Measurements from ENCODE around the gene STAG3. TPM values are rescaled to one million over a fixed set of nuclear protein-coding genes. Genes with fewer than 3 reads are reported as not detected.

Gene STAG3
- polyA plus RNA-seq, 1 donor: 15.6 TPM

DNA sequence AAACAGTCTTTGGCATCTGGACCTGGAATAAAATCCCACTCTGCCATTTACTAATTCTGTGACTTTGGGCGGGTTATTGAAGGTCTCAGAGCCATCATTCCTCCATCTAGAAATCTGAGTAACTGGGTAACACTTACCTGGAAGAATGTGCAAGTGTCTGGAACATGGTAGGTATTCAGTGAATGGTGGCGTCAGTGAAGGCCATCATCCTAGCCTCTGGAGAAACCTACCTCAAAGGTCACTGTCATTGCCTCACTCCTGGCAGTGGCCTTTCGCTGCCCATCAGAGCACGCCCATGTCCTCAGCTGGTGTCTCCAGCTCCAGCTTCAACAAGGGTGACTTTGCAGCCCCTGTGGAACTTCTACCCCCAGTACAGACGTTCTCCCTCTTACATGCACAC, 13.8 kb upstream of the STAG3 start:
- DNase-seq: no peak
- WGBS (ENCODE audit: insufficient coverage, low lambda C conversion rate): no CpG with 5 or more reads among the region's 5 CpGs
- H3K9me3 ChIP-seq (ENCODE audit: control insufficient read depth, low read depth, low read length): no peaks in the 10 kb centered on the region
- H3K36me3 ChIP-seq (ENCODE audit: control insufficient read depth, insufficient read depth, low read length): no peaks in the 10 kb centered on the region
- peaks cover 8% of the 10 kb centered on the region for H3K27me3 ChIP-seq (ENCODE audit: control insufficient read depth, insufficient read depth, low read length)
- no peak overlapping the region for H3K27ac ChIP-seq (ENCODE audit: low read length)
- peaks cover 32% of the 10 kb centered on the region for H3K4me1 ChIP-seq (ENCODE audit: control insufficient read depth, insufficient read depth, low read length)
- no peak overlapping the region for H3K4me3 ChIP-seq (ENCODE audit: low read length)

DNA sequence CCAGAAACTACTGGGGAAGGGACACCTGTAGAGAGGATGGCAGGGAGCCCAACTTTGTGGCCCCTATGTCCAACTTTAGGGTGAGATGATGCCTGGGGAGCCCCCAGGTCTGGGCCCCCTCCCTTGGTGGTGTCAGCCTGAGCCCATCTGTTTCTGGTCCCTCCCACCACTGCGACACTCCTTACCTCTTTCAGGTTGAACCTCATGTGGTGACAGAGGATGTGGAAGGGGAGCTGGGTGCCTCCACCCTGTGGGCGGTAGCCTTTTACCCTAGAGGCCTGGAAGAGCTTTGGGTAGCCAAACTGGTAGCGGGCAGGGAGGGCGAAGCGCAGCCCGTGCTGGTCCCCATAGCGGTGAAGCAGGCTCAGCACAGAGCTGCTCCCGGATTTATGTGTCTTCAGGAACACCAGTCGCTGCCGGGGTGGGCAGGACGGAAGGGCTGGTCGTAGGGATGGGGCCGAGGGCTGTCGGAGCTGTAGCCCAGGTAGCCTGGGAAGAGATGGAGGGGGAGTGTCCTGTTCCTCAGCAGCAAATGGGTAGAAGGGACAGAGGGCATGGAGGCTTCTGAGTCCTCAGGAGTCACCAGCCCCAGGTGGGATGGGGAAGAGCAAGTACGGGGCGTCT, 11.3 kb upstream of the STAG3 start:
- Histone ChIP-seq H3K4me3 (ENCODE audit: low read length) (no peak overlapping the region), H3K27me3 (ENCODE audit: control insufficient read depth, insufficient read depth, low read length) (peaks cover 25% of the 10 kb centered on the region), H3K36me3 (ENCODE audit: control insufficient read depth, insufficient read depth, low read length) (no peaks in the 10 kb centered on the region), H3K4me1 (ENCODE audit: control insufficient read depth, insufficient read depth, low read length) (peaks cover 37% of the 10 kb centered on the region), H3K27ac (ENCODE audit: low read length) (no peak overlapping the region), H3K9me3 (ENCODE audit: control insufficient read depth, low read depth, low read length) (peaks cover 3% of the 10 kb centered on the region)
- no peak for DNase-seq
- WGBS (ENCODE audit: insufficient coverage, low lambda C conversion rate): no CpG with 5 or more reads among the region's 16 CpGs

- peaks cover 41% of the 10 kb centered on the region for H3K4me1 ChIP-seq (ENCODE audit: control insufficient read depth, insufficient read depth, low read length)
- peak in 1 of 2 donors; percentile 30 for DNase-seq
- WGBS (ENCODE audit: insufficient coverage, low lambda C conversion rate): no CpG with 5 or more reads among the region's 14 CpGs
- H3K27me3 ChIP-seq (ENCODE audit: control insufficient read depth, insufficient read depth, low read length): peaks cover 32% of the 10 kb centered on the region
- H3K9me3 ChIP-seq (ENCODE audit: control insufficient read depth, low read depth, low read length): peaks cover 3% of the 10 kb centered on the region
- no peak overlapping the region for H3K27ac ChIP-seq (ENCODE audit: low read length)
- no peak overlapping the region for H3K4me3 ChIP-seq (ENCODE audit: low read length)
- H3K36me3 ChIP-seq (ENCODE audit: control insufficient read depth, insufficient read depth, low read length): no peaks in the 10 kb centered on the region
These were observed 10.5 kb upstream of the STAG3 start for GRCh38 chr7:100166970-100167911.

DNA sequence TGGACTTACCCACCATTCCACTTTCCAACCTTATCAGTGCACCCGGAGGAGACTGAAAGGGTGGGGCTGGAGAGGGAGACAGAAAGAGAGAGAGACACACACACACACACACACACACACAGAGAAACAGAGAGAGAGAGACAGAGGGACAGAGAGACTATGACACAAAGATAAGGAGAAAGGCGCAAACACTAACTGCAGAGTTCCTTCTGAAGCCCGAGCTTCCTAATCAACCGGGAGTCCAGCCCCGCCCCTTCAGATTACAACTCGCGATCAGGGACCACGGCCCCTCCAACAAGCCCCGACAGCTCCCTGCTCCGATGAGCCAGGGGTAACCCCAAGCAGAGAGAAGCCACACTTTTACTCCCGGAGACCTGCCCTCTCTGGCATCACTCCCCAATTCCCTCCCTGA, 9.8 kb upstream of the STAG3 start:
- H3K36me3 ChIP-seq (ENCODE audit: control insufficient read depth, insufficient read depth, low read length): no peaks in the 10 kb centered on the region
- H3K27me3 ChIP-seq (ENCODE audit: control insufficient read depth, insufficient read depth, low read length): peaks cover 33% of the 10 kb centered on the region
- peaks cover 3% of the 10 kb centered on the region for H3K9me3 ChIP-seq (ENCODE audit: control insufficient read depth, low read depth, low read length)
- H3K27ac ChIP-seq (ENCODE audit: low read length): peak overlapping the region; percentile 27
- WGBS (ENCODE audit: insufficient coverage, low lambda C conversion rate): no CpG with 5 or more reads among the region's 11 CpGs
- peaks cover 36% of the 10 kb centered on the region for H3K4me1 ChIP-seq (ENCODE audit: control insufficient read depth, insufficient read depth, low read length)
- peak in 1 of 2 donors; percentile 69 for DNase-seq
- H3K4me3 ChIP-seq (ENCODE audit: low read length): peak overlapping the region; percentile 35

DNA sequence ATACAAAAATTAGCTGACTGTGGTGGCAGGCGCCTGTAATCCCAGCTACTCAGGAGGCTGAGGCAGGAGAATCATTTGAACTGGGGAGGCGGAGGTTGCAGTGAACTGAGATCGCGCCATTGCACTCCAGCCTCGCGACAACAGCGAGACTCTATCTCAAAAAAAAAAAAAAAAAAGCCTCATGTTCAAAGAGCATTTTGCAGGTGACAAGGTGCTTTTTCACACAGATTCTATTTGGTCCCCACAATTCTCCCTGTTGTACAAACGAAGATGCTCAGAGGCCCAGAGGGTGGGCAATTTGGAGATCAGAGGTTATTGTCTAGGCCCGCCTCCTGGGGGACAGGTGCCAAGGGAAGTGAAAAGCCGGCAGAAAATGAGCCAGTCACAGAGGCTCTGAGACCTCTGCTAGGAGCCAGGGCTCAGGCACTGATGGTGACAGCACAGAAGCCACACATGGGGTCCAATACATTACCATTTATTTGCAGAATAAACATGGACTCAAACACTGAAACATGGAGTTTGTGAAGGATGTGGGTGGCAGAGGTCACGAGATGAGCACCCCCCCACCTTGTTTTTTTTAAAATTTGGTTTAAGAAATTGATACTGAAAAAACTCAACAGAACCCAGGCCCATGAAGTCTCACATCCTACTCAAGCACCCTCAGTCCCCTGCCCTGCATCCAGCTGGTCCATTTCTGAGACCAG, 8.4 kb upstream of the STAG3 start:
- peaks cover 33% of the 10 kb centered on the region for H3K27me3 ChIP-seq (ENCODE audit: control insufficient read depth, insufficient read depth, low read length)
- WGBS (ENCODE audit: insufficient coverage, low lambda C conversion rate): 83% methylated on average over 1 of the region's 11 CpGs
- H3K9me3 ChIP-seq (ENCODE audit: control insufficient read depth, low read depth, low read length): peaks cover 3% of the 10 kb centered on the region
- H3K4me1 ChIP-seq (ENCODE audit: control insufficient read depth, insufficient read depth, low read length): peaks cover 32% of the 10 kb centered on the region
- H3K4me3 ChIP-seq (ENCODE audit: low read length): no peak overlapping the region
- H3K27ac ChIP-seq (ENCODE audit: low read length): no peak overlapping the region
- DNase-seq: no peak
- H3K36me3 ChIP-seq (ENCODE audit: control insufficient read depth, insufficient read depth, low read length): no peaks in the 10 kb centered on the region

- Histone ChIP-seq H3K9me3 (ENCODE audit: control insufficient read depth, low read depth, low read length) (peaks cover 3% of the 10 kb centered on the region), H3K27me3 (ENCODE audit: control insufficient read depth, insufficient read depth, low read length) (peaks cover 33% of the 10 kb centered on the region), H3K27ac (ENCODE audit: low read length) (no peak overlapping the region), H3K4me1 (ENCODE audit: control insufficient read depth, insufficient read depth, low read length) (peaks cover 32% of the 10 kb centered on the region), H3K36me3 (ENCODE audit: control insufficient read depth, insufficient read depth, low read length) (no peaks in the 10 kb centered on the region), H3K4me3 (ENCODE audit: low read length) (no peak overlapping the region)
- DNase-seq: no peak
- 89% methylated on average over 3 of the region's 11 CpGs for WGBS (ENCODE audit: insufficient coverage, low lambda C conversion rate)
These were observed 7.4 kb upstream of the STAG3 start for GRCh38 chr7:100170101-100170897.

DNA sequence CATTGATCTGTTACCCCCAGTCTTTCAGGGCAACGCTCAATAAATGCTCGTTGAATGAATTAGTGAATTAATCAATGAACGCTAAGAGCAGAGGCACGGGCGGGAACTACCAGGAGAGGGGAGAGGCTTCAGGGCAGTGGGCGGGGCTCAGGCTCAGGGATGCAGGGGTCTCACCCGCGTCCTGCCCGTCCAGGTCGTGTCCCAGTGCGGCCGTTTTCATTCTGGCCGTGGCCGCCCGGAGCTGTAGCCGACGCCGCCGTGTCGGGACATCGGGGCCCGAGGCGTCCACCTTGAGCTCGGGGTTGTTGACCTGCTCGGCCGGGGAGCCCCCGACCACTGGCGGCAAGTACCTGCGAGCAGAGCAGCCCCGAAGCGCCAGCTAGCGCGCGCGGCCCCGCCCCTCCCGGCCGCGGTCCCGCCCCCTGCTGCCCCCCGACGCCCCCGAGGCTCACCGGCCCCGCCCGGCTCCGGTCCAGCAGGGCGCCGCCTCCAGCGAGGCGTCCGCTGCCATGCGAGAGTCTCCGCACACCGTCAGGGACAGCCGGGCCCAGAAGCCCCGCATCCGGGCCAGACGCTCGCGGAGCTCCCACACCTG, 6.5 kb upstream of the STAG3 start:
- no CpG with 5 or more reads among the region's 61 CpGs for WGBS (ENCODE audit: insufficient coverage, low lambda C conversion rate)
- H3K27me3 ChIP-seq (ENCODE audit: control insufficient read depth, insufficient read depth, low read length): peaks cover 32% of the 10 kb centered on the region
- no peaks in the 10 kb centered on the region for H3K36me3 ChIP-seq (ENCODE audit: control insufficient read depth, insufficient read depth, low read length)
- H3K9me3 ChIP-seq (ENCODE audit: control insufficient read depth, low read depth, low read length): peaks cover 3% of the 10 kb centered on the region
- no peak overlapping the region for H3K27ac ChIP-seq (ENCODE audit: low read length)
- no peak for DNase-seq
- no peak overlapping the region for H3K4me3 ChIP-seq (ENCODE audit: low read length)
- H3K4me1 ChIP-seq (ENCODE audit: control insufficient read depth, insufficient read depth, low read length): peaks cover 32% of the 10 kb centered on the region

DNA sequence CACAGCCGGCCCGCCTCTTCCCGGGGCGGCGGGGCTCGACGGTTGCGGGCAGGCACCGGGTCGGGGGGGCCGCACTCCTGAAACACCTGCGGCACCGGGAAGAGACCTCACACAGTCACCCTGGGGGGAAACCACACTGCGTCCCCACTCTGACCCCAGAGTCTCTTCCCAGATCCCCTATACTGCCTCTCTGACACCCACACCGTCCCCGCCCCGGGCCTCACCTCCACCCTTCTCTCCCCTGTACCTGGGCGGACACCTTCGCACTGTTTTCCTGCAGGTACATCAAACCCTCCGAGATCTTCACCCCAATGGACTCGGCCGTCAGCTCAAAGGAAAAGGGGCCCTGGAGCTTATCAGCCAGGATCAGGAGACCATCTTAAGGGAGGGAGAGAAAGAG, 5.9 kb upstream of the STAG3 start:
- peaks cover 27% of the 10 kb centered on the region for H3K27me3 ChIP-seq (ENCODE audit: control insufficient read depth, insufficient read depth, low read length)
- no peak overlapping the region for H3K27ac ChIP-seq (ENCODE audit: low read length)
- DNase-seq: no peak
- peaks cover 28% of the 10 kb centered on the region for H3K4me1 ChIP-seq (ENCODE audit: control insufficient read depth, insufficient read depth, low read length)
- peaks cover 3% of the 10 kb centered on the region for H3K9me3 ChIP-seq (ENCODE audit: control insufficient read depth, low read depth, low read length)
- no peaks in the 10 kb centered on the region for H3K36me3 ChIP-seq (ENCODE audit: control insufficient read depth, insufficient read depth, low read length)
- H3K4me3 ChIP-seq (ENCODE audit: low read length): no peak overlapping the region
- no CpG with 5 or more reads among the region's 22 CpGs for WGBS (ENCODE audit: insufficient coverage, low lambda C conversion rate)

DNA sequence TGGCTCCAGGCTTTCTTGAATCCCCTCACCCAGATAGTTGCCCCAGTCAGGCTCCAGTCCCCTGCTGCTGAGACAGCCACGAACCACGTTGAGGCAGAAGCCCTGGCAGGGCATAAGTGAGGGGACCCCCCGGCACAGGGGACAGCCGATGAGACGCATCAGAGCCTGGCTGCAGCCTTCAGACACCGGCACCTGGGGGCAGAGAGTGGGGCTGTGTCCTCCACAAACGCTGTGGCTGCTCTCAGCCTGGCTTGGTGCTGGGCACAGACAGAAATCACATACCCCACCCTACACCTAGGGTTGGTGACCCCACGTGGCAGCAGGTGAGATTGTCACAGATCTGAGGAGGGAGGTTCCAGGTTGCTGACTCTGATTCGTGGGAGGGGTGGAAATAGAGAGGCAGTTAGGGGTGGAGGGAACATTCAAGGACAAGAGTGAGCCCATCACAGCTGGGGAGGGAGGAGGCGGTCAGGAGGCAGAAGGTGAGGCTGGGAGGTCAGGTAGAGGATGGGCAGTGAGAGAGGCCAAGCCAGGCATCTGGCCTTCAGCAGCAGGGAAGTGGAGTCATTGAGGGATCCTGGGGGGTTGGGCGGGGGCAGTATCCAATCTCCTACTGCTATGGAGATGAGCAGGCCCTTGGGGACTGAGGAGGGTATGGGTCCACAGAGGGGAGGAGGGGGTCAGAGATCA, 3.8 kb upstream of the STAG3 start:
- WGBS (ENCODE audit: insufficient coverage, low lambda C conversion rate): 100% methylated on average over 1 of the region's 11 CpGs
- peaks cover 12% of the 10 kb centered on the region for H3K9me3 ChIP-seq (ENCODE audit: control insufficient read depth, low read depth, low read length)
- H3K4me3 ChIP-seq (ENCODE audit: low read length): no peak overlapping the region
- H3K27me3 ChIP-seq (ENCODE audit: control insufficient read depth, insufficient read depth, low read length): peaks cover 36% of the 10 kb centered on the region
- H3K36me3 ChIP-seq (ENCODE audit: control insufficient read depth, insufficient read depth, low read length): no peaks in the 10 kb centered on the region
- H3K4me1 ChIP-seq (ENCODE audit: control insufficient read depth, insufficient read depth, low read length): peaks cover 14% of the 10 kb centered on the region
- no peak overlapping the region for H3K27ac ChIP-seq (ENCODE audit: low read length)
- DNase-seq: no peak
